IPS-15b (cell line): Measurements from ENCODE around the gene SCGB1A1.
"Not testable (repeated sequence)": the region's sequence is repeated elsewhere in the genome, so short reads cannot be mapped to it uniquely, and the experiment has no call there.

ENCODE experiments used
- H3K27me3 ChIP-seq: one replicate; pipeline ENCODE4 v1.6.1; 2013; ENCODE audit warnings: low read length; ENCODE audit not compliant: control insufficient read depth, insufficient read depth
- H3K36me3 ChIP-seq: one replicate; pipeline ENCODE4 v1.6.1; 2013; ENCODE audit warnings: low read length; ENCODE audit not compliant: control insufficient read depth, insufficient read depth
- H3K4me1 ChIP-seq: one replicate; pipeline ENCODE4 v1.6.1; 2013; ENCODE audit warnings: mild to moderate bottlenecking, low read length; ENCODE audit not compliant: control insufficient read depth, insufficient read depth
- H3K4me3 ChIP-seq: one replicate; pipeline ENCODE4 v1.5.1; 2013; ENCODE audit warnings: low read depth, low read length
- H3K9ac ChIP-seq: one replicate; pipeline ENCODE4 v1.6.1; 2013; ENCODE audit warnings: low read depth, mild to moderate bottlenecking, low read length
- H3K9me3 ChIP-seq: one replicate; pipeline ENCODE4 v1.6.1; 2013; ENCODE audit warnings: mild to moderate bottlenecking, low read length; ENCODE audit not compliant: control insufficient read depth, insufficient read depth

Gene SCGB1A1

DNA sequence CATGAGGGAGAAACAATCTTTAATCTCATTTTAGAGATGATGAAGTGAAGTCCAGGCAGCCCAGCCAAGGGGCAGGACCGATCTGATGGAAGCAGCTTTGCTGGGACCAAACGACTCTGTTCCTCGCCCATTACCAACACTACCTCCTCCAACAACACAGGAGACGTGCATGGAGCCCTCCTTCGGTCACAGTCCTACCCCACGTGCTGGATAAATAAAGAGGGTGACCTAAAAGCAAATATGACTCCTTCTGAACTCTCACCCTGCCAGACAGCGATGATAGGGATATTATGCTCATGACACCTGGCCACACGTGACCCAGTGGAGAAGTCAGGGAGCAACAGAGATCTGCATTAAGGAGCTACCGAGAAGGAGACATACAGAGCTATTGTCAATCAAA lies 26.0 kb downstream of the SCGB1A1 start:
- no peak overlapping the region for H3K9ac ChIP-seq
- H3K36me3 ChIP-seq = no peaks in the 10 kb centered on the region
- no peaks in the 10 kb centered on the region for H3K9me3 ChIP-seq
- no peaks in the 10 kb centered on the region for H3K4me1 ChIP-seq
- H3K27me3 ChIP-seq = no peaks in the 10 kb centered on the region
- H3K4me3 ChIP-seq = no peak overlapping the region

- Histone ChIP-seq H3K9ac (no peak overlapping the region), H3K4me1 (no peaks in the 10 kb centered on the region)
These were observed 26.5 kb downstream of the SCGB1A1 start for GRCh38 chr11:62445314-62445740.

DNA sequence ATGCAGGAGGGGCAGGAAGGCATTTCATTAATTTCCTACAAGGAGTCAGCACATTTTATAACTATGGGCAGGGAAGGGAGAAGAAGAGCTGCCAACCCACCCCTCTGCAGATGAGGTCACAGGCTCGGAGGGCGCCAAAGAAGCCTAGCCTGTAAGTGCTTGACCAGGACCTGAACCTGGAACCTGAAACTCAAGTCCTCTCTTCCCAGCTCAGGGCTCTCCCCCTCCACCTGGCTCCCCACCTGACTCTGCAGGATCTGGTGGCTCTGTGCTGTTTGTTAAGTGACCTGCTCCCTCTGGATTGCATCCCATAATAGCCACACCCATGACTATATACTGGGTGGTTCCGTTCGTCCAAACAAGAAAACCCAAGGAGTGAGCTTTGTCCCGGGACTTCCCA lies 27.3 kb downstream of the SCGB1A1 start:
- Histone ChIP-seq H3K4me1 (no peaks in the 10 kb centered on the region), H3K9ac (no peak overlapping the region), H3K27me3 (no peaks in the 10 kb centered on the region), H3K36me3 (no peaks in the 10 kb centered on the region), H3K9me3 (no peaks in the 10 kb centered on the region), H3K4me3 (no peak overlapping the region)

More at GRCh38 chr11:62445314-62445740, 26.5 kb downstream of the SCGB1A1 start:
- no peaks in the 10 kb centered on the region for H3K9me3 ChIP-seq
- H3K4me3 ChIP-seq = no peak overlapping the region
- no peaks in the 10 kb centered on the region for H3K36me3 ChIP-seq
- H3K27me3 ChIP-seq = no peaks in the 10 kb centered on the region

DNA sequence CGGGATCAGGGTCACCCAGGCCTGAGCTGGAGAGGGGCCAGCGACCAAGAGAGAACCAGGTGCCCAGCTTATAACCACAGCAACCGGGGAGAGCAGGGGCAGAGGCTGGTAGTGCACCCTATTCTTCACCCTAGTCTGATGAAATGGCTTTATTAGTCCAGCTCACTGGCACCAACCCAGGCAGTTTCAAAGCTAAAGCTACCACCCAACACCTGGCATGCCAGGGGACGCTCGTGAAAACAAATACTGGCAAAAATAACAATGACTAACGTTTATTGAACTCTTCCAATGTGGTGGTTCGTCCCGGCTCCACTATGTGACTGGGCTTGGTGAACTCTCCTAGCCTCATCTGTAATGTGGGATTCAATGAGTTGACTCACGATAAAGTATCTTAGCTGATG lies 30.6 kb downstream of the SCGB1A1 start:
- Histone ChIP-seq H3K9me3 (no peaks in the 10 kb centered on the region), H3K4me1 (no peaks in the 10 kb centered on the region), H3K27me3 (no peaks in the 10 kb centered on the region), H3K9ac (no peak overlapping the region), H3K36me3 (no peaks in the 10 kb centered on the region), H3K4me3 (no peak overlapping the region)

DNA sequence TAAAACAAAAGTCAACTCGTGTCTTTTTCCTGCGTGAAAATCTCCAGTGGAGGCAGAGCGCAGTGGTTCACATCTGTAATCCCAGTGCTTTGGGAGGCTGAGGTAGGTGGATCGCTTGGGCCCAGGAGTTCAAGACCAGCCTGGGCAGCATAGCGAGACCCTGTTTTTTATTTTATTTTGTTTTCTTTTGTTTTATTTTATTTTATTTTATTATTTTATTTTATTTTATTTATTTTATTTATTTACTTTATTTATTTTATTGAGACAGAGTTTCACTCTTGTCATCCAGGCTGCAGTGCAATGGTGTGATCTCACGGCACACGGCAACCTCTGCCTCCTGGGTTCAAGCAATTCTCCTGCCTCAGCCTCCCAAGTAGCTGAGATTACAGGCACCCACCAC lies 31.1 kb downstream of the SCGB1A1 start:
- H3K9me3 ChIP-seq, H3K4me3 ChIP-seq, H3K36me3 ChIP-seq, H3K4me1 ChIP-seq, H3K9ac ChIP-seq, H3K27me3 ChIP-seq: not testable (repeated sequence)

DNA sequence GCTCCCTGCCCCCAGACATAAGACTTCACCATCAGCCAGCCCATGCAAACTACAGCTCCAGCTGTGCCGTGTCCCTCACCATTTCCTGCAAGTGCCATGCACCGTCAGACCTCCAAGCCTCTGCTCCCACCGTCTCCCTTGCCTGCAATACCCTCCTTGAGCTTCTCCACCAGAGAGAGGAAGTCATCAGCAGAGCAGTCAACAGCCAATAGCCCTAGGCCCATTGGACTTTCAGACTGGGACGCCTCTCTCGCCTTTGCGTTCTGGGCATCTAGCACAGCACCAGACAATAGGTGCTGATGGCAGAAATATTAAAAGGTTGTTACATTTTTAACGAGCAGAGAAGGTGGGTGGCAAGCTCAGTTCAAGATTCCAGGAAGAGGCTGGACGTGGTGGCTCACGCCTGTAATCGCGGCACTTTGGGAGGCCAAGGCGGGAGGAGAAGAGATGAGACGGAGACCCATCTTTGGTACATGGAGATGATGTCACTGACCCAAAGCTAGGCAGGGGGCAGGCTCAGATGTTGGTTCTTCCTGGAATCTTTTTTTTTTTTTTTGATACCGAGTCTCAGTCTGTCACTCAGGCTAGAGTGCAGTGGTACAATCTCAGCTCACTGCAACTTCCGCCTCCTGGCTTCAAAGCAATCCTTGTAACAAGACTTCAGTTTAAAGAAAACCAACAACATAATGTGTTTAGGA lies 31.9 kb downstream of the SCGB1A1 start:
- H3K36me3 ChIP-seq = no peaks in the 10 kb centered on the region
- H3K27me3 ChIP-seq = no peaks in the 10 kb centered on the region
- no peak overlapping the region for H3K4me3 ChIP-seq
- H3K9ac ChIP-seq = no peak overlapping the region
- no peaks in the 10 kb centered on the region for H3K4me1 ChIP-seq
- no peaks in the 10 kb centered on the region for H3K9me3 ChIP-seq

DNA sequence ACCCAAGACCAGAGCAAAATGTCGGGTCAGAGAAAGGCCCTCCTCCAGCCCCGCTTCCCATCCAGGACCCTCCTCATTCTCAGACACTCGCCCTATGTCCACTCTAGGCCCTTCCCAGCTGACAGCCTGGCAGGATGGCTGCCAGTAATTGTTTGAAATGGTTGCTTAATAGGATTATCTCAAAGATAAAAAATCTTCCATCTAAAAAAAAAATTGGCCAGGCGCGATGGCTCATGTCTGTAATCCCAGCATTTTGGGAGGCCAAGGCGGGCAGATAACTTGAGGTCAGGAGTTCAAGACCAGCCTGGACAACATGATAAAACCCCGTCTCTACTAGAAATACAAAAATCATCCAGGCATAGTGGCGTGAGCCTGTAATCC lies 32.4 kb downstream of the SCGB1A1 start:
- Histone ChIP-seq H3K36me3 (no peaks in the 10 kb centered on the region), H3K9me3 (no peaks in the 10 kb centered on the region), H3K9ac (no peak overlapping the region), H3K4me1 (no peaks in the 10 kb centered on the region), H3K27me3 (no peaks in the 10 kb centered on the region), H3K4me3 (no peak overlapping the region)

DNA sequence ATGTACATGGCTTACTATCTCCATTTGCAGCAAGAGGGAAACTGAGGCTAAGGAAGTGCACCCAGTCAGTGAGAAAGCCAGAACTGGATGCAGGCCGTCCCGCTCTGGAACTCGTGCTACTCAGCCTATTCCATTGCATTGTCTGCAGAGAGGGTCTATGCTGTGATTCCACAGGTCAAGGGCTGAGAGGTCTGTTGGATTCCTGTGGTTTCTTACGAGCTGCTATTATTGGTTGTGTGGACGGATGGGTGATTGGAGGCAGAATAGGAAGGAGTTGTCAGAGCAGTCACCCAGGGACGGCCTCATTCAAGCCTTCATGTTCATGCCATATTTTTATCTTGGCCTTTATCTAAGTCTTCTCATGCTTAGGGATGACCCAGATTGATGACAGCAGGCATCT lies 33.4 kb downstream of the SCGB1A1 start:
- Histone ChIP-seq H3K9me3 (no peaks in the 10 kb centered on the region), H3K27me3 (no peaks in the 10 kb centered on the region), H3K4me1 (no peaks in the 10 kb centered on the region), H3K9ac (no peak overlapping the region), H3K36me3 (no peaks in the 10 kb centered on the region), H3K4me3 (no peak overlapping the region)

GRCh38 chr11:62452839-62453468 lies 34.1 kb downstream of the SCGB1A1 start:
- Histone ChIP-seq H3K9me3 (no peaks in the 10 kb centered on the region), H3K36me3 (no peaks in the 10 kb centered on the region), H3K27me3 (no peaks in the 10 kb centered on the region), H3K4me1 (no peaks in the 10 kb centered on the region), H3K9ac (no peak overlapping the region), H3K4me3 (no peak overlapping the region)

DNA sequence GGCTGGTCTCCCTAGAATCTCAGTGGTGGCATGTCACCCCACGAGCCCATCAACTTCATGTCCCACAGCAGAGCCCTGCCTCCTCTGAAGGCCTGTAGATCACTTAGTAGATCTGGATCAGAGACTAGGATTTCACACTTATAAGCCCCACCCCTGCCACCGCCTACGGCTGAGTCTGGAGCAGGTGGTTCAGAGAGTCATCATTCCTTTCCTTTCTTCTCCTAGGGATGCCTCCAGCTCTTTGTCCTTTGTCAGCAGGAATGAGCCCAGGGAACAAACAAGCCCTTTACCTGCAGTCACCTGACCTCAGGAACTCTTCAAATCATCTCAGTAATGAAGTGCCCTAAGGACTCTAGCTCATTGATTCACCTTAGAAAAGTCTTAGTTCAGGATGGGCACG lies 37.8 kb downstream of the SCGB1A1 start:
- H3K4me1 ChIP-seq = no peaks in the 10 kb centered on the region
- H3K9ac ChIP-seq = no peak overlapping the region
- no peaks in the 10 kb centered on the region for H3K9me3 ChIP-seq
- H3K36me3 ChIP-seq = no peaks in the 10 kb centered on the region
- H3K27me3 ChIP-seq = no peaks in the 10 kb centered on the region
- H3K4me3 ChIP-seq = no peak overlapping the region

DNA sequence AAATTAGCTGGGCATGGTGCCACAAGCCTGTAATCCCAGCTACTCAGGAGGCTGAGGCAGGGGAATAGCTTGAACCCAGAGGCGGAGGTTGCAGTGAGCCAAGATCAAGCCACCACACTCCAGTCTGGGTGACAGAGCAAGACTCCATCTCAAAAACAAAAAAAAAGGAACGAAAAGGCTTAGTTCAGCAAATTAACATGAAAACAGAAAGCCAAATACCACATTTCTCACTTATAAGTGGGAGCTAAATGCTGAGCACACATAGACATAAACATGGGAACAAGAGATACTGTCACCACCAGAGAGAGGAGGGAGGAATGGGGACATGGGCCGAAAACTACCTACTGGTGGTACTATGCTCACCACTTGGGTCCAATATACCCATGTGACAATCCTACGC lies 38.6 kb downstream of the SCGB1A1 start:
- Histone ChIP-seq H3K9me3 (no peaks in the 10 kb centered on the region), H3K36me3 (no peaks in the 10 kb centered on the region), H3K9ac (no peak overlapping the region), H3K27me3 (no peaks in the 10 kb centered on the region), H3K4me3 (no peak overlapping the region), H3K4me1 (peaks cover 3% of the 10 kb centered on the region)

- no peak overlapping the region for H3K9ac ChIP-seq
- H3K27me3 ChIP-seq = no peaks in the 10 kb centered on the region
- H3K4me1 ChIP-seq = peaks cover 3% of the 10 kb centered on the region
- no peaks in the 10 kb centered on the region for H3K9me3 ChIP-seq
- H3K36me3 ChIP-seq = no peaks in the 10 kb centered on the region
- H3K4me3 ChIP-seq = no peak overlapping the region
These were observed 39.6 kb downstream of the SCGB1A1 start for GRCh38 chr11:62458212-62459002.
